Measurements from ENCODE around the gene PLSCR2. TPM values are rescaled to one million over a fixed set of nuclear protein-coding genes. Genes with fewer than 3 reads are reported as not detected.

Gene PLSCR2
- total and polyA plus RNA-seq, 9 of the 15 experiments (the other 6 are each of a cell fraction or from before 2014, with no cell fraction given) = 0.07 to 0.49 (median 0.25) TPM; not detected in 4

DNA sequence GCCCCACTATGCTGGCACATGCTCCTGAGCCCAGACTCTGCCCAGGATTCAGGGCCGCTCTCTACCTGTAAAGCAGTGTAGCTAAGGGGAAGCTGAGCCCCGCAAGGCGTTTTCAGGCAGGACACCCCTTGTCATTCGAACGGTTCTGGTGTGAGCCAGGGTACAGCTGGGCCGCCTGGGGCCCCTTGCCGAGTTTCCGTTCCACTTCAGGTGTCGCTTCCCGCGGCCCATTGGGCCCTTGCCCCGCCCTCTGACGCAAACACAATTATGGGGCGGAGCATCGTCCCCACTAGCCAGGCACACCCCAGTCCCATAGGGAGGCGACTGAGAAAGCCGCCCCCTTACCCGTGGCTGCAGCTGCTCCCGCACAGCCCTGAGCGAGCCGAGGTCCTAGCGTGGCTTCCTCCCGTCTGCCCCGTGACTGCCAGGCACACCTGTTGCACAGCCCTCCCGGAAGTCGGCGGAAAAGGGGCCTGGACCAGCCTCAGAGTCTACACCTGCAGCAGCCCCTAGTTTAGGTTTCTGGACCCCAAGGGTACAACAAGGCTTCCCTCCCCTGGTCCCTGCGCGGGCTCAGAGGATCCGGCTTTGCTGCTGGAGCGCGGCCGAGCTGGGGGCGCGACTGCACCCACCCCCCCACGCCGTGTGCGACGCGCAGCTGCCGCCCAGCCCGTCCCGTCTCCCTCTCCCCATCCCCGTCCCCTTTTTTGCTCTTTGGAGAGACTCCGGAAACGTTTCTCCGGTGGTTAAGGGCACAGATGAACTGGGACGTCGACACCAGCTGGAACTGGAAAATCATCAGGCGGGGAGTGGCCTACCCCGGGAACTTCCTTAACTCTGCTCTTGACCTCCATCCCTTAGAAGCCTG lies at the start of gene PLSCR2 (continued):
- TF ChIP-seq SRSF3 (IDR thresholded peaks at IDR 0.05; ENCODE audit: insufficient read depth, low read length) (no peak), CREM (IDR thresholded peaks at IDR 0.05; ENCODE audit: low read depth) (peak; percentile 77), YY1 (IDR thresholded peaks at IDR 0.05; ENCODE audit: borderline replicate concordance in 1 of 3, control insufficient read depth in 1 of 3, extremely low read depth in 1 of 3, insufficient read depth in 3 of 3, insufficient read length in 1 of 3, insufficient replicate concordance in 2 of 3, low read depth in 1 of 3, low read length in 2 of 3) (peak in 1 of 3 experiments; percentile 79), MTA3 (IDR thresholded peaks at IDR 0.05; ENCODE audit: borderline replicate concordance) (0 out of 2 replicates have a peak, but pooled peaks have one; percentile 48), TAF1 (IDR thresholded peaks at IDR 0.05; ENCODE audit: control insufficient read depth, extremely low read depth, insufficient read depth, low read length, severe bottlenecking) (peak; percentile 68), SIN3A (IDR thresholded peaks at IDR 0.05; ENCODE audit: borderline replicate concordance in 2 of 2, control insufficient read depth in 1 of 2, low read depth in 2 of 2, low read length in 2 of 2) (peak in 1 of 2 experiments; percentile 41; a peak in 1 of 4 replicates), MEF2D (tag; conservative IDR thresholded peaks at IDR 0.05; ENCODE audit: low read depth) (0 out of 2 replicates have a peak, but pooled peaks have one; percentile 4), RBM34 (IDR thresholded peaks at IDR 0.05; ENCODE audit: borderline replicate concordance, insufficient read depth, low read length) (no peak), KDM4B (IDR thresholded peaks at IDR 0.05; ENCODE audit: borderline replicate concordance in 2 of 2, low read depth in 1 of 2) (peak in 1 of 2 experiments; percentile 48; a peak in 1 of 4 replicates), TEAD1 (CRISPR knock-in tag; IDR thresholded peaks at IDR 0.05) (0 out of 4 replicates have a peak, but pooled peaks of 1 of the 2 experiments have one; percentile 37), RB1 (IDR thresholded peaks at IDR 0.05; ENCODE audit: low read depth) (0 out of 2 replicates have a peak, but pooled peaks have one; percentile 22), ZBTB11 (CRISPR knock-in tag; IDR thresholded peaks at IDR 0.05) (peak in 1 of 3 experiments; percentile 49; a peak in 1 of 6 replicates), CBFA2T3 (IDR thresholded peaks at IDR 0.05) (0 out of 2 replicates have a peak, but pooled peaks have one; percentile 19), PCBP1 (IDR thresholded peaks at IDR 0.05; ENCODE audit: low read depth, low read length, poor library complexity, severe bottlenecking) (no peak), ZFX (CRISPR knock-in tag; IDR thresholded peaks at IDR 0.05) (peak; percentile 74), BHLHE40 (IDR thresholded peaks at IDR 0.05; ENCODE audit: low read length) (0 out of 2 replicates have a peak, but pooled peaks have one; percentile 19)
- TF ChIP-seq, protein P1, sequence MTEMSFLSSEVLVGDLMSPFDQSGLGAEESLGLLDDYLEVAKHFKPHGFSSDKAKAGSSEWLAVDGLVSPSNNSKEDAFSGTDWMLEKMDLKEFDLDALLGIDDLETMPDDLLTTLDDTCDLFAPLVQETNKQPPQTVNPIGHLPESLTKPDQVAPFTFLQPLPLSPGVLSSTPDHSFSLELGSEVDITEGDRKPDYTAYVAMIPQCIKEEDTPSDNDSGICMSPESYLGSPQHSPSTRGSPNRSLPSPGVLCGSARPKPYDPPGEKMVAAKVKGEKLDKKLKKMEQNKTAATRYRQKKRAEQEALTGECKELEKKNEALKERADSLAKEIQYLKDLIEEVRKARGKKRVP (CRISPR knock-in tag; IDR thresholded peaks at IDR 0.05) = 0 out of 2 replicates have a peak, but pooled peaks have one; percentile 8
- TF ChIP-seq, protein P2, sequence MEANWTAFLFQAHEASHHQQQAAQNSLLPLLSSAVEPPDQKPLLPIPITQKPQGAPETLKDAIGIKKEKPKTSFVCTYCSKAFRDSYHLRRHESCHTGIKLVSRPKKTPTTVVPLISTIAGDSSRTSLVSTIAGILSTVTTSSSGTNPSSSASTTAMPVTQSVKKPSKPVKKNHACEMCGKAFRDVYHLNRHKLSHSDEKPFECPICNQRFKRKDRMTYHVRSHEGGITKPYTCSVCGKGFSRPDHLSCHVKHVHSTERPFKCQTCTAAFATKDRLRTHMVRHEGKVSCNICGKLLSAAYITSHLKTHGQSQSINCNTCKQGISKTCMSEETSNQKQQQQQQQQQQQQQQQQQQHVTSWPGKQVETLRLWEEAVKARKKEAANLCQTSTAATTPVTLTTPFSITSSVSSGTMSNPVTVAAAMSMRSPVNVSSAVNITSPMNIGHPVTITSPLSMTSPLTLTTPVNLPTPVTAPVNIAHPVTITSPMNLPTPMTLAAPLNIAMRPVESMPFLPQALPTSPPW (CRISPR knock-in tag; IDR thresholded peaks at IDR 0.05) = peak; percentile 64
